ENCODE data around the gene TPP2.

GRCh38 chr13:102683637-102684036 is 86.9 kb downstream of the TPP2 start:
- no peak for TF ChIP-seq TAF1 (IDR thresholded peaks at IDR 0.05; ENCODE audit: borderline replicate concordance, low read depth, low read length)
- no peak for TF ChIP-seq POLR2A (IDR thresholded peaks at IDR 0.05; ENCODE audit: low read depth, low read length)

Data from GM12892 (cell line).